GM12872 (cell line): Measurements from ENCODE around the gene TARDBP.

Experiments used
- TF ChIP-seq, protein P1 (sequence below): IDR thresholded peaks from 3 replicates; pipeline ENCODE4 v1.5.1; 2011; ENCODE audit warnings: low read depth, mild to moderate bottlenecking, low read length, moderate library complexity; ENCODE audit not compliant: insufficient read depth

The TARDBP gene

GRCh38 chr1:11012260-11013159 is at the start of gene TARDBP:
TARDBP (plus strand) TSS chr1:11012654; CDS start chr1:11013728, 1,074 bp downstream.
- TF ChIP-seq, protein P1, sequence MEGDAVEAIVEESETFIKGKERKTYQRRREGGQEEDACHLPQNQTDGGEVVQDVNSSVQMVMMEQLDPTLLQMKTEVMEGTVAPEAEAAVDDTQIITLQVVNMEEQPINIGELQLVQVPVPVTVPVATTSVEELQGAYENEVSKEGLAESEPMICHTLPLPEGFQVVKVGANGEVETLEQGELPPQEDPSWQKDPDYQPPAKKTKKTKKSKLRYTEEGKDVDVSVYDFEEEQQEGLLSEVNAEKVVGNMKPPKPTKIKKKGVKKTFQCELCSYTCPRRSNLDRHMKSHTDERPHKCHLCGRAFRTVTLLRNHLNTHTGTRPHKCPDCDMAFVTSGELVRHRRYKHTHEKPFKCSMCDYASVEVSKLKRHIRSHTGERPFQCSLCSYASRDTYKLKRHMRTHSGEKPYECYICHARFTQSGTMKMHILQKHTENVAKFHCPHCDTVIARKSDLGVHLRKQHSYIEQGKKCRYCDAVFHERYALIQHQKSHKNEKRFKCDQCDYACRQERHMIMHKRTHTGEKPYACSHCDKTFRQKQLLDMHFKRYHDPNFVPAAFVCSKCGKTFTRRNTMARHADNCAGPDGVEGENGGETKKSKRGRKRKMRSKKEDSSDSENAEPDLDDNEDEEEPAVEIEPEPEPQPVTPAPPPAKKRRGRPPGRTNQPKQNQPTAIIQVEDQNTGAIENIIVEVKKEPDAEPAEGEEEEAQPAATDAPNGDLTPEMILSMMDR = no peak

DNA sequence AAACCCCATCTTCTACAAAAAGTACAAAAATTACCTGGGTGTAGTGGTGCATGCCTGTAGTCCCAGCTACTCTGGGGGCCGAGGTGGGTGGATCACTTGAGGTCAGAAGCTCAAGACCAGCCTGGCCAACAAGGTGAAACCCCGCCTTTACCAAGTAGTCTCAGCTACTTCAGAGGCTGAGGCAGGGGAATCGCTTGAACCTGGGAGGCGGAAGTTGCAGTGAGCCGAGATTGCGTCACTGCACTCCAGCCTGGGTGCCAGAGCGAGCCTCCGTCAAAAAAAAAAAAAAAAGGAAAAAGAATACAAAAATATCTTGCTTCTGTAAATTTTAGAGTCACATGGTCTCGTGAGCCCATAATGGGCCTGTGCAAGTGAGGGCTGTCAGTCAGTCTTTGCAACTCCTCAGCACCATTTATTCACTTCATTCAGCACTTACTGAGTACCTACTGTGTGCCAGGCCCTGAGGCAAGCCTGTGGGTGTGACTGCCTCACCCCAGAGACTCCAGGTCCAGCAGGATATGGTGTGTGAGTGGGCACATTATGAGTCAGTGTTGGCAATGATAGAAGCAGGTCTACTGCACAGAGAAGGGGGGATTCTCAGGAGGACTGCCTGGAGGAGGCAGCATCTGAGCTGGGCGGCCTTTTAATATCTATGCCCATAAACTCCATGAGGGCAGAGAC is 46.8 kb upstream of the TARDBP start:
- TF ChIP-seq, protein P1 = no peak

- TF ChIP-seq, protein P1 = no peak
These were observed 45.4 kb upstream of the TARDBP start for GRCh38 chr1:10967090-10967489.

GRCh38 chr1:10968411-10968826 is 44.0 kb upstream of the TARDBP start:
- TF ChIP-seq, protein P1 = no peak

DNA sequence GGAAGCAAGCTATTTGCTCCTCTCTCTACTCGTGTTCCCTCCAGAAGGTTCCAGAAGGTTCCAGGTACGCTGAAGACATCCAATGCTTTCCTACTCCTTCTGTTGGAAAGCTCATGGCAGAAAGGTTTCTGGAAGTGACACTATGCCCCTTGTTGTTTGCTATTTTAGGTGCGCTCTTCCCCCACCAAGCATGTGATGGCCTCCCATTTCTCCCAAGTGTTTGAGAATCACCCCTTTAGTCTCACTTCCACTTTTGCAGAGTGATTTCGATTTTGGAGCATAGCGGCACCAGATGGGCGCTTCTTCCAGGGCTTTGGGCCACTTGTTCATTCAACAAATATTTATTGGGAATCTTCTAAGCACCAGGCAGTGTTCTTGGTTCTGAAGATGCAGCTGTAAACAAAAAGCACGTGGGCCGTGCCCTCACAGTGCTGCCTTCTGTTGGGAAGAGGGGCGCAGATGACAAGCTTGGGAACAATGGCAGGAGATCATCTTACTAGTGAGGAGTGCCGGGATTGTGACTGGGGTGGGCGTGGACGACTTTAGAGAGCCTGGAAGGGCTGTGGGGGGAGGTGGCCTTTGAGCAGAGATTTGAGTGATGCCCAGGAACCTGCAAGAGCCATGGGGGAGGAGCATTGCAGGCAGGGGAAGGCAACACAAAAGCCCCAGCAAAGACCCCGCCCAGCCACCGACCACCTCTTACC is 43.0 kb upstream of the TARDBP start:
- TF ChIP-seq, protein P1 = no peak

- TF ChIP-seq, protein P1 = no peak
These were observed 42.5 kb upstream of the TARDBP start for GRCh38 chr1:10969971-10970332.

DNA sequence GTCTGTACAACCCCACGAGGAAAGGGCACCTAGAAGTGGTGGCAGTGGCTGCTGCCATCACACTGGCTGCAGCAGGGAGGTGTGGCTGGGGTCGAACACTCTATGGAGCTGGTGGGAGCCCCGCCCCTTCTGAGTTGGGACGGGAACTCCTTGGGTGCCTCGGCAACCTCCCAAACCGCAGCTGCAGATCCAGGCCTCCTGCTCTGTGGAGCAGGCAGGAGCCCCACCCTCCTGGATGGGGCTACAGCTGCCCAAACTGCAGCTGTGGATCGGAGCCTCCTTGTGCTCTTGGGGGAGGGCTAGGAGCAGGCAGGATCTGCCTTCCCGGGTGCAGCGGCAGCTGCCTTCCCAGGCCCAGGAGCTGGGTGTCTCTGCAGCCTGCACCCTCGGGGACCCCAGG is 38.9 kb upstream of the TARDBP start:
- TF ChIP-seq, protein P1 = no peak
